TTC549 (cell line): ENCODE data around the gene TMEM129.

Source experiments
- FAIRE-seq: peaks from 2 replicates; lab custom pipeline; 2012; peaks lifted over from hg19 to GRCh38; lab: Jason Lieb, UNC

Gene TMEM129

DNA sequence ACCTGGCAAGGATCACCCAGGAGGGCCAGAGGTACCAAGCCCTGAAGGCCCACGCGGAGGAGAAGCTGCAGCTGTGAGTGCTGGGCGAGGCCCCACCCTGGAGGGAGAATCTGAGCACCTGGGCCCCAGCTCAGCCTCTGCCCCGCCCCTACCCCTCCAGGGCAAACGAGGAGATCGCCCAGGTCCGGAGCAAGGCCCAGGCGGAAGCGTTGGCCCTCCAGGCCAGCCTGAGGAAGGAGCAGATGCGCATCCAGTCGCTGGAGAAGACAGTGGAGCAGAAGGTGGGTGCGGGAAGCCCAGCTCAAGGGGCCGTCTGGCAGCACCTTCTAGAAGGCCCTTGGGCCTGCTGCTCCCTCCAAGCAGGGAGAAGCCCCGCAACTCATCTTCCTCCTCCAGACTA, 23.4 kb upstream of the TMEM129 start:
- no peak for FAIRE-seq

DNA sequence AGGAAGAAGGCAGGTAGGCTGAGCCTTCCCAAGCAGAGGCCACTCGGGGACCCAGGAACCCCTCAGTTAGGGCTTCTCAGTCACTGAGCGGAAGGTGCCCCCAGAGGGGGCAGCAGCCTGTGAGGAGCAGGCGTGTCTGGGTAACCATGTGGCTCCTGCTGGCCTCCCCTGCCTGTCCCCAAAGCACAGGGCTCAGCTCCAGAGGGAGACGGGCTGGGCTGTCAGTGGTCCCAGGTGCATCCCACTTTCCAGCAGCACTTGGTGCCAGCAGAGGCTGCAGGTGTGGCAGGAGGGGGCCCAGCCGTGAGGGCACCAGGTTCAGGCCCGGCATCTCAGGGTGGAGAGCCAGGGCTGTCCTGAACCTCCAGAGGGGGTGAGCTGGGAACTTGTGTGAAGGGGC, 22.9 kb upstream of the TMEM129 start:
- FAIRE-seq = no peak

DNA sequence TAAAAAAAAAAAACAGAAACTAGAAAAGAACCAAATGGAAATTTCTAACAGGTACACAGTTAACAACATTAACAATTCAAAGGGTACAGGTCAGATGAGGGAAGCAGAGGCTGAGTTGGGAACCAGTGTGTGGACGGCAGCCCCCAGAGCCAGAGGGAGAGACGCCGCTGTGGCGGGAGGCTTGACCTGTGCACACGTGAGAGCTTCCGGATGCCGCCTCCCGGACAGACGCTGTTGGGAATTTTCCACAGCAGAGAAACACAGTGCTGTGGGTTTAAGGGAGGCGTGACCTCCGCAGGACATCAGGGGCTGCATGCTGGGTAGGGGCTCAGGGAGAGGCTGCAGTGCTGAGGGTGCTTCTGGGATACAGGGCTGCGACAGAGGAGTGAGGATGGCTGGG, 22.4 kb upstream of the TMEM129 start:
- FAIRE-seq = no peak

DNA sequence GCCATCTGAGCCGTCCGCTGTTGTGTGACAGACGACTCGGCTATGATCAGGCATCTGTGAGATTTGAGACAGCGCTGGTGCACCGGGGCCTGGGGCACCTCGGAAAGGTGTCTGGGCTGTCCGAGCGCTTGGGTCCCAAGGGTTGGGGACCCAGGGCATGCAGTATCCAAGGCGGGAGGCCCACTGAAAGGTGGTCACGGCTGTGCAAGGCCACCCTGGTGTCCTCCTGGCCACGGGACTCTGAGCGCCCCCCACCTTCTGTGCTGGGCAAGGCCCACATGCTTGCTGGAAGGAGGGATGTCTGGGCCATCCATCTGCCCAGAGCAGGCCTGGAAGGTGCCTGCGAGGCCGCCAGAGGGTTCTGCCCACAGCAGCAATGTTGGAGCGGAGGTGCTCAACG, 20.1 kb upstream of the TMEM129 start:
- no peak for FAIRE-seq

DNA sequence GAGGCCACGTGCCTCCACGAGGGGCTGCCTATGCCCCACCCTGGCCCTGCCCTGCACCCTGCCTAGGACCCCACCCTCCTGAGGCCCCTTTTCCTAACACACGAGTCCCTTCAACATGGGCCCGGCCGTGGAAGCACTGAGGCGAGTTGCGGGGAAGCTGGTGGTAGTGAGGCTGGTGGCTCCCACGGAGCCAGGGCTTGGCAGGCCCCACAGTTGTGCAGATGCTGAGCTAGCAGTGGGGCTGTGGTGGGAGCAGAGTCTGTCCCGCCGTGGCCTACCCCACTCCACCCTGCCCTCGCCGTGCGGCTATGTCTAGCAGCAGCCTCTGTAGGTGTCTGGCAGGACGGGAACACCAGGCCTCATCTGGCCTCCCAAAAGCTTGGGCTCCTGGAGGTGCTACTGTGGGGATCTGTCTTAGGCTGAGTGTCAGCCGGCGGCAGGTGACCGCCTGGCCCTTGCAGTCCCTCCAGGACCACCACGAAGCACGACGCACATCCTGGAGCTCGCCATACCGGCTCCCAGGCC, 19.0 kb upstream of the TMEM129 start:
- no peak for FAIRE-seq

DNA sequence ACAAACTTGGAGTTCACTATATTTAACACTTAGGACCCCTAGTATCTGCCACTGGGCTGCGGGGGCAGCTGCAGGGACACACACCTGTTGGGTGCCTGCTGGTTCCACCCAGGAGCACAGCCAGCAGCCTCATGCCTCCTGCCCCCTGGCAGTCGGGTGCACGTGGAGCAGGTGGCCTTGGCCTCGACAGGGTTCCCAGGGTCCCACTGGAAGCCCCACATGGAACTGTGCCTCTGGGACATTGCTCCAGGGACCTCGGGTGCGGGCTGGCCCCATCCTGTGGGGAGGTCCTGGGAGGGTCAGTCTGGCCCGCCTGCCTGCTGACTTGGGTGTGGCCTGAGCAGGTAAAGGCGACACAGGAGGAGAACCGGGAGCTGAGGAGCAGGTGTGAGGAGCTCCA, 18.2 kb upstream of the TMEM129 start:
- FAIRE-seq = no peak

DNA sequence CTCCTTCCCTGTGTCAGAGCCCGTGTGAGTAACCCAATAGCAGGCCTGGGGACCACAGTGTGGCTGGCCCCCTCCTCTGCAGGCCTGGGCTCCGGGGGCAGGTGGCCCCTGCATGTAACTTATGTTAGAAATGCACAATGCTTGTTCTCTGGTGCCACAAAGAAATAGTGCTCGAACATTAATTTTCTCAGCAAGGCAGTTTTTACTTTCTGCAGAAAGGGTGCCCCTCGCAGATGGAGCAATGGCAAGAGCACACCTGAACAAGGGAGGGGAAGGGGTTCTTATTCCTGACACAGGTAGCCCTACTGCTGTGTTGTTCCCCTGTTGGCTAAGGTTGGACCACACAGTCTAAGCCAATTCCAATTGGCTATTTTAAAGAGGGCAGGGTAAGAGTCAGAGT, 17.3 kb upstream of the TMEM129 start:
- FAIRE-seq = no peak

DNA sequence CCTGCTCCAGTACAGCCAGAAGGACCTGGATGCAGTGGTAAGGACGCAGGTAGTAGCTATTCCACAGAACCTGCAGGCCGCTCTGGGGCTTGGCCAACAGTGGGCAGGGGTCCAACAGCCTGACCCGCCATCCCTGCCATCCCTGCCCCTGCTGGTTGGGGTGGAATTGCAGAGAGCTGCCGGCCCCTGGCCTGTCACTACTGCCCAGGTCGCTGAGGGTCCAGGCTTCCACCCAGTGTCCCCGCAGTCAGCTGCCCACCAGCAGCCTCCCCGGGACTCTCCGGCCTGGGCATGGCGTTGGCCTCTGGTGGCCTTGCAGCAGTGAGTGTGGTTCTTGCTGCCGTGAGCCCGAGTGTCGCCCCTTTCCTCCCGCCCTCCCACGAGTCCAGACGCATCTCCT, 16.5 kb upstream of the TMEM129 start:
- no peak for FAIRE-seq

DNA sequence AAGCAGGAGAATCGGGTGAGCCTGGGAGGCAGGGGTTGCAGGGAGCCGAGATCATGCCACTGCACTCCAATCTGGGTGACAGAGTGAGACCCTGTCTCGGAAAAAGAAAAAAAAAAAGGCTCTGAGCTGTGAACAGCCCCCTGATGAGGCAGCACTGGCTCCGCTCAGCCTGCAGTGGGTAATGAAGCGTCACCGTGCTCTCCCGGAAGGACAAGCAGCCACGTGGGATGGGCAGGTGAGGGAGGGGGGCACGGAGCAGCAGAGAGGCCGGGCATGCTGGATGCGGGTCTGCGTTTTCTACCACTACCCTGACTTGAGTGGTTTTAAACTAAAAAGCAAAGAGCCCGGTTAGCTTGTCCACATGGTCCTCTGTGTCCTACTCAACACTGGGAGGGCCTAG, 15.7 kb upstream of the TMEM129 start:
- no peak for FAIRE-seq

DNA sequence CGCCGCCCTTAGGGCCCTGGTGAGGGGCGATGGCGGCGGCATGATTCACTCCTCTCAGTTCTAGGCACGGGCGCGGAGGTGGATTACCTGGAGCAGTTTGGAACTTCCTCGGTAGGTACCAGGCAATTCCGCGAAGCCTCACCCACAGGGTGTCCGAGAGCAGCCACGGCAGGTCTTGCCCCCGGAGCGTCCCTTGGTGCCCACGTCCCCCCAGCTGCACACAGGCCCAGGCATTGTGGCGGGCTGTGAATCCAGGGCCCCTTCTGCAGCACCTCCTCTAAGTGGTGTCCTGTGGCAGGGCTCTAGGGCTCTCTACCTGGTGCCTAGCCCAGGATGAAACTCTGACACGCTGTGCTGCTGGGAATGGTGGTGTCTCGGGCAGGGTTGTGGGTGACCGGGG, 14.1 kb upstream of the TMEM129 start:
- FAIRE-seq = no peak

DNA sequence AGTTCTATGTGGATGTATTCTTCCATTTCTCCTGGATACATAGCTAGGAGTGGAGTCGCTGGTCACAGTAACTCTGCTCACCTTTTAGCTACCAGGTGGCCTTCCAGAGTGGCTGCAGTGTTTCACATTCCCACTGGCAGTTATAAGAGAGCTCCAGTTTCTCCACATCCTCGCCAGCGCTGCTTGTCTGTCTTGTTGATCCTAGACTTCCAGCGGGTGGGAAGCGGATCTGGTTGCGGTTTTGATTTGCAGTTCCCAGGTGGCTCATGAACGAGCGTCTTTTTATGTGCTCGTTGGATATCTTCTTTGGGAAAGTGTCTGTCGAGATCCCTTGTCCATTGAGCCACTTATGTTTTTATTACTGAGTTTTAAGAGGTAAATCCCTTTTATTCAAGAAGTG, 11.8 kb upstream of the TMEM129 start:
- FAIRE-seq = no peak

DNA sequence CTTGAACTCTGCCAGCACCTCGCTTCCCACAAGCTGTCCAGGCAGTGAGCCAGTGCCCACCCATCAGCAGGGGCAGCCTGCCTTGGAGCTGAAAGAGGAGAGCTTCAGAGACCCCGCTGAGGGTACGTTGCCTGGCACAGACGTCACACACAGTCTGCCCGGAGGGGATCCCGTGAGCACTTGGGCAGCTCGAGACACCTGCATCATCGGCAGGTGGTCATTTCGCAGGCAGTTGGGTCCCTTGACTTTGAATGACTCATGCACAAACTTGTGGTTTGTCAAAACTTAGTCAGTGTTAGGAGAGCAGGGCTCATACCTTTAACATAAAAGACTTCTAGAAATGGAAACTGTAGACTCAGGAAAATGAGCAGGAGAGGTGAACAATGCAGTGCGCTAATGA, 10.1 kb upstream of the TMEM129 start:
- FAIRE-seq = no peak

DNA sequence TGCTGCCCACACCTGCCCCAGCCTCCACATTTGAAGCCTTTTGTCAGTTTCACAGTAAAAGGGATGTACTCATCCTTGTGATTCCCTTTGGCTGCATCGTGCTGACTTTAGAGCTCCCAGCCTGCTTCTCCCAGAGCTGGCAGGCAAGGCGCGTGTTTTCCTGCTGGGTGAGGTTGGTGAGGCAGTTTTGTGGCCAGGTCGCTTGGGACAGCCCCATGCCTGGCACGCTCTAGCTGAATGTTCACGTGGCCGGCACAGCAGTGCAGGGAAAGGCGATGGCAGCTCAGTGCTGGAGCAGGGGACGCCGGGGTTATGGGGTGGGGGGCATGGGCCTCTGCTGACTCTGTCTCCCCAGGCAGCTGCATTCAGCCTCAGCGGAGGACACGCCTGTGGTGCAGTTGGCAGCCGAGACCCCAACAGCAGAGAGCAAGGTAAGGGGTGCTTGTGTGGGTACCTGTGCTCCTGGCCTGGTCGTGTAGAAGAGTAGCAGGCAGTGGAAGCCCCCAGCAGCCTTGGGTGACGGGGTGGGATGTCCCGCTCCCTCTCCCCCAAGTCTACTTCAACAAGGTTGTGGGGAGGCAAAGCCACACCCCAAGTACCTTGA, 9.5 kb upstream of the TMEM129 start:
- no peak for FAIRE-seq

DNA sequence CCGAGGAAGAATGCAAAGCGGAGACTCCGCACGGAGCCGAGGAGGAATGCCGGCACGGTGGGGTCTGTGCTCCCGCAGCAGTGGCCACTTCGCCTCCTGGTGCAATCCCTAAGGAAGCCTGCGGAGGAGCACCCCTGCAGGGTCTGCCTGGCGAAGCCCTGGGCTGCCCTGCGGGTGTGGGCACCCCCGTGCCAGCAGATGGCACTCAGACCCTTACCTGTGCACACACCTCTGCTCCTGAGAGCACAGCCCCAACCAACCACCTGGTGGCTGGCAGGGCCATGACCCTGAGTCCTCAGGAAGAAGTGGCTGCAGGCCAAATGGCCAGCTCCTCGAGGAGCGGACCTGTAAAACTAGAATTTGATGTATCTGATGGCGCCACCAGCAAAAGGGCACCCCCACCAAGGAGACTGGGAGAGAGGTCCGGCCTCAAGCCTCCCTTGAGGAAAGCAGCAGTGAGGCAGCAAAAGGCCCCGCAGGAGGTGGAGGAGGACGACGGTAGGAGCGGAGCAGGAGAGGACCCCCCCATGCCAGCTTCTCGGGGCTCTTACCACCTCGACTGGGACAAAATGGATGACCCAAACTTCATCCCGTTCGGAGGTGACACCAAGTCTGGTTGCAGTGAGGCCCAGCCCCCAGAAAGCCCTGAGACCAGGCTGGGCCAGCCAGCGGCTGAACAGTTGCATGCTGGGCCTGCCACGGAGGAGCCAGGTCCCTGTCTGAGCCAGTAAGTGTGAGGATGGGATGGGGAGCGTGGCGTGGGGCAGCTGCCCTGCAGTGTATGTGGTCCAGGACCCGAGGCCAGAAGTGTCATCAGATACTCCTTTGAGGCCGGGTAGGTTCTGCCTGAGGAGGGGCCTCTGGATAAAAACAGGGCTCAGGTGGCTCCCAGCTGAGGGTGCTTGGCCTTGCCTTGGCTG, 7.2 kb upstream of the TMEM129 start:
- FAIRE-seq = no peak

DNA sequence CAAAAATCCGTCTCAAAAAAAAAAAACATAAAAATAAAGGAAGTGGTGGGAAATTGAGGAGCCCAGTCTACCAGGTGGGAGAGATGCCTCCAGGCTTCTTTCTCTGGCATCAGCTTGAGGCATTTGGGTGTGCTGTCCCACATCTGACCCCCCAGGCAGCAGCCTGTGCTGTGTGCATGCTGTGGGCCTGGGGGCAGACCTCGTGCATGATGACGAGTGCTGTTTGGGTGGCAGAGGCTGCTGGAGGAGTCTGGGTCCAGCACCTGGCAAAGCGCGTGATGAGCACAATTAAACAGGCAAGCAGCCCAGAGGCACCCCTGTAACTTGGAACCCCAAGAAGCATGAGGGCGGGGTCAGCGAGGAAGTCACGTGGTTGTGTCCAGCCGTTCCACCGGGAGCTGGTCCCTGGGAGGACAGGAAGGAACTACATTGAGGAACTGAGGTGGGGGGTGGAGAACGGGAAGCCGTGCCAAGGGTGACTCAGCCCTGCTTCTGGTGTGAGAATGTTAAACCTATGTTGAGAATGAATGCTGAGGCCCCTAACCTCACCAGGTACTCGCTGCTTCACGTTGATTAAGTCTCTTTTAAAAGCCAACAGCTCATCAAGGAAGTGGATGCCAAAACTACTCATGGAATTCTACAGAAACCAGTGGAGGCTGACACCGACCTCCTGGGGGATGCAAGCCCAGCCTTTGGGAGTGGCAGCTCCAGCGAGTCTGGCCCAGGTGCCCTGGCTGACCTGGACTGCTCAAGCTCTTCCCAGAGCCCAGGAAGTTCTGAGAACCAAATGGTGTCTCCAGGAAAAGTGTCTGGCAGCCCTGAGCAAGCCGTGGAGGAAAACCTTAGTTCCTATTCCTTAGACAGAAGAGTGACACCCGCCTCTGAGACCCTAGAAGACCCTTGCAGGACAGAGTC, 6.3 kb upstream of the TMEM129 start:
- no peak for FAIRE-seq

DNA sequence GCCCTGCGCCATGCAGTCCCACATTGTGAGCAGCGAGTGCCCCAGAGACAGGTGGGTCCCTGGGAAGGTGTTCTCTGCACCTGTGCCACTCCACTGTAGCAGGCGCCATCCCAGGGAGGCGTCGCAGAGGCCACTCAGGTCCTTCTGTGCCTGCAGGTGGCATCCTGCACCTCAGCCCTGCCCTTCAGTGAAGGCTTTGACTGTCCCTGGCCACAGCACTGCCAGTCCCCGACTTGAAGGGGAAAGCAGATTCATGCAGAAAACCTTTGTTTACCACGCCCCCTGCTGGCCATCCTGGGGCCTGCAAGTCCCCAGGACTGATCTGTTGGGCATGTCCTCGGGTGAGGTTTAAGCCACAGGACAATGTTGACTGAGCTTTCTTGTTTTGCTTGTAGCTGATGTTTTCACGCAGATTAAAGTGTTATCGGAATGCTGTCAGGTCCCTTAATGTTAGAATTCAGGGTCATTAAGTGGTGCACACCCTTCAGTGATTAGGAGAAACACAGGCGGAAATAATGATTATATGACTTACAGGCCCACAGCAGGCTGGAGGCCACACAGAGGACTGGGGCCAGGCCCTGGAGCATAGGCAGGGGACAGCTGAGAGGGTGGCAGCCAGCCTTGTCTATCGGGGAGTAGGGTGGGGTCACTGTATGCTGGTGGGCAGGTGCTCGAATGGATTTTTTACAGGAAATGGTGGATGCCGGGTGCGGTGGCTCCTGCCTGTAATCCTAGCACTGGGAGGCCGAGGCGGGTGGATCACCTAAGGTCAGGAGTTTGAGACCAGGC, 5.2 kb upstream of the TMEM129 start:
- FAIRE-seq = no peak

DNA sequence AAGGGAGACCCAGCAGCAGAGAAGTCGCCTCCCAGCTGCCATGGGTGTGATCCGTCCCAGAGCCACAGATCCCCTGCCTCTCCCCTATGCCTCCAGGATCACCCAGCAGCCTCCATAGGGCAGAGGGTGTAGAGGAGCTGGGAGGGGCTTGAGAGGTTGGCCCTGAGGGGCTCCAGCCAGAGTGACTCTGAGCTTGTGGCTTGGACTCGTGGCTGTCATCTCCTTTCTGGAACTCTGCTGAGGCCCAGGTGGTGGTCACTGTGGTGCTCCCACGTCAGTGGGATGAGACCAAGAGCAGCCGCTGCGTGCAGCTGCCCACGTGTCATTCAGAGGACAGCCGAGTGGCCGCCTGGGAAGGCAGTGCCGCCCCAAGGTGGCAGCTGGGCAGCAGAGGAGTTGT, 4.4 kb upstream of the TMEM129 start:
- FAIRE-seq = no peak

DNA sequence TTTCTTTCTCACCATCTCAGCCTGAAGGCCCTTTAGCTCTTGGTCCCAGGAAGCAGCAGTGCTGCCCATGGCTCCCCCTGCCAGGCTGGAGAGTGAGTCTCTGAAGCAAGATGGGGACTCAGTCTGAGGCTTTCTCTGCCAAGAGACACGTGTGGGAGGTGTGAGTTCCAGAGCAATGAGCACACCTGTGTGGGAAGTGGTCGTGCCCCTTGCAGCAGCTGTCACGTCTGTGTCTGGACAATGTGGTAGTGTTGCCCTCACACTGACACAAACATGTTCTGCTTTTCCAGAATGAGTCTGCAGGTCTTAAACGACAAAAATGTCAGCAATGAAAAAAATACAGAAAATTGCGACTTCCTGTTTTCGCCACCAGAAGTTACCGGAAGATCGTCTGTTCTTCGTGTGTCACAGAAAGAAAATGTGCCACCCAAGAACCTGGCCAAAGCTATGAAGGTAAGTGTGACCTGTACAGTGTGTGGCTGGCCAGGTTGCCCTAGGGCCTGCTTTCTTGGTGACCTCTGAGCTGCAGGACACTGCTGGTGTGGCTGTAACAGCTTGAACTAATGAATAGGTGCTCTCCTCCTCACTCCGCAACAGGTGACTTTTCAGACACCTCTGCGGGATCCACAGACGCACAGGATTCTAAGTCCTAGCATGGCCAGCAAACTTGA, 2.1 kb upstream of the TMEM129 start:
- FAIRE-seq = no peak

DNA sequence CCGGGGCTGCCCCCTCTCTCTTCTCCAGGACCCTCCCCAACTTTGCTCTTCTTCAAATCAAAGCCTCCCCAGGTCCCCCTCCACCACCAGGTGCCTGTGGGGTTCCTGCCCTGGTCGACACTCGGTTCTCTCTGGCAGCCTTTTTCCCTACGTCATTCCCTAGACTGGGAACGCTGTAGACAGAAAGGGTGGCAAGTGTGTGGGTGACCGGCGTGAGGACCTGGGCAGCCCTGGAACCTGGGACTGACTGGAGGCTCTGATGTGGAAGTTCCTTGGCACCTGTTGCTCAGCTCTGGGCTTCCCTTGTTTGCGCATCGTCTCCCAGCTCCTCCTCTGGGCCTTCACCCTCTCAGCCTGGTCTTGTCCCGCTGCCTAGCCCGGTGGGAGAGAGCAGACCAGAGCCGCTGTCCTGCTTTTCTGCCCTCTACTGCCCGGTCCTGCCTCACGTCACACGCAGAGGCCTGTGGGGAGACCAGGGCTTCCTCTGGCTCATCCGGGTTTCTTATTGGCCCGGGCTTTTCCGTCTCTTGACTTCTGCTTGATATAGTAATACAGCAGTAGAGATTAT, 1.5 kb upstream of the TMEM129 start:
- no peak for FAIRE-seq

DNA sequence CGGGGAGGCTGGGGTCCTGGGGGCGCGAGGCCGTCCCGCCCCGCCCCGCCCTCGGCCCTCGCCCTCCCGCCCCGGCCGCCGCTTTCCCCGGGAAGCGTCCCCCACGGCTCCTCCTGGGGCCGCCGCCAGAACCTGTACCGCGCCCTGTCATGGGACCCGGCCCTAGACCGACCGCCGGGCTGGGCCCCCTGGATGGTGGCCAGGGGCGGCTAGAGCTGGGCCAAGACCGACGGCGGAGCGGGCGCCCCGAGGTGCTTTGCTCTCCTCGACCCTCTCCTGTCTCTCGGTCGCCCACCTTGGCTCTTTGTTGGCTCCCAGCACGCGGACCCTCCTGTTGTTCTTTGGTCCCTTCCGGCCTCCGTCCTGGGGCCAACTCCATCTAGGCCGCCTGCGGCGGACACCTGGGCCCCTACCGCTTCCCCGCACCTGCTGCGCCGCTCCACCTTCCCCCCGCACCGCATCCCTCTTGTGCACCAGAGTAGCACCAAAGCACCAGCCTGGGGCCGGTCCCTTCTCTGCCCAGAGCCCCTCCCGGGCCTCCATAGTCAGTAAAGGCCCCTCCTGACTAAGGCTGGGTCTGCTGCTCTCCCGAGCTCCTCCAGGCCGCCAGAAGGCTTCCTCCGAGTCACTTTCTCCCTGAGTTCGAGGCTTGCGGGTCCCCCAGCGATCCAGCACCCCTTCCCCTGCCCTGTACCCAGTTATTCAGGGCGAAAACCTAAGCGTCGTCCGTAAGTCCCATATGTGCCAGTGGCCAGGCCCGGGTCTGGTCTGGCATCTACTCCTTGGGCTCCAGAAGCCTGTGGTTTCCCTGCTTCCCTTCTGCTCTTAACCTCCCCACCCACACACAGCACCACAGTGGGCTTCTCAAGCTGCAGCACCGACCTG, 785 bp upstream of the TMEM129 start:
- no peak for FAIRE-seq
